GM23248 (cell line): ENCODE measurements around the gene SLCO6A1. TPM values are rescaled to one million over a fixed set of nuclear protein-coding genes. Genes with fewer than 3 reads are reported as not detected.

Experiments used
- DNase-seq: peaks from one replicate; pipeline ENCODE4 v3.0.0-alpha.2; 2015
- H2AFZ ChIP-seq: fragments of 200-600 bp; sonication (generic); 2 replicates; pipeline ENCODE4 v1.6.1; 2016; ENCODE audit warnings: antibody characterized with exemption
- H3F3A ChIP-seq: fragments of 200-600 bp; sonication (generic); 2 replicates; pipeline ENCODE4 v1.6.1; 2016; ENCODE audit warnings: mild to moderate bottlenecking, antibody characterized with exemption, mixed run types; ENCODE audit not compliant: insufficient read depth
- H3K27ac ChIP-seq: fragments of 200-600 bp; sonication (generic); 2 replicates; pipeline ENCODE4 v1.5.1; 2016; ENCODE audit warnings: mild to moderate bottlenecking
- H3K27me3 ChIP-seq: fragments of 200-600 bp; sonication (generic); replicated peaks from 2 replicates; pipeline ENCODE4 v1.6.1; 2016; ENCODE audit warnings: mild to moderate bottlenecking; ENCODE audit not compliant: insufficient read depth
- H3K36me3 ChIP-seq: fragments of 200-600 bp; sonication (generic); 2 replicates; pipeline ENCODE4 v1.6.1; 2016; ENCODE audit warnings: low read depth, mild to moderate bottlenecking
- H3K4me1 ChIP-seq: fragments of 200-600 bp; sonication (generic); 2 replicates; pipeline ENCODE4 v1.6.1; 2016; ENCODE audit warnings: mild to moderate bottlenecking; ENCODE audit not compliant: insufficient read depth
- H3K4me2 ChIP-seq: fragments of 200-600 bp; sonication (generic); one replicate; pipeline ENCODE4 v1.6.1; 2016; ENCODE audit warnings: mild to moderate bottlenecking; ENCODE audit not compliant: unreplicated experiment
- H3K4me3 ChIP-seq: fragments of 200-600 bp; sonication (generic); 2 replicates; pipeline ENCODE4 v1.5.1; 2016; ENCODE audit warnings: mild to moderate bottlenecking
- H3K79me2 ChIP-seq: fragments of 200-600 bp; sonication (generic); 2 replicates; pipeline ENCODE4 v1.6.1; 2016; ENCODE audit warnings: mild to moderate bottlenecking; ENCODE audit not compliant: insufficient read depth
- H3K9ac ChIP-seq: fragments of 200-600 bp; sonication (generic); 2 replicates; pipeline ENCODE4 v1.6.1; 2016; ENCODE audit warnings: mild to moderate bottlenecking
- H3K9me2 ChIP-seq: fragments of 200-600 bp; sonication (generic); 2 replicates; pipeline ENCODE4 v1.6.1; 2016; ENCODE audit warnings: mixed run types, mild to moderate bottlenecking, moderate library complexity; ENCODE audit not compliant: insufficient read depth
- H3K9me3 ChIP-seq: fragments of 200-600 bp; sonication (generic); one replicate; pipeline ENCODE4 v1.6.1; 2017; ENCODE audit warnings: low read depth
- H4K20me1 ChIP-seq: fragments of 200-600 bp; sonication (generic); 2 replicates; pipeline ENCODE4 v1.6.0; 2016; ENCODE audit not compliant: insufficient read depth
- EZH2 ChIP-seq: fragments of 200-600 bp; sonication (generic); IDR thresholded peaks from 2 replicates; pipeline ENCODE4 v1.6.1; 2018; ENCODE audit warnings: antibody characterized with exemption, mild to moderate bottlenecking; ENCODE audit not compliant: insufficient read depth, poor library complexity, severe bottlenecking
- EZH2phosphoT487 ChIP-seq: fragments of 200-600 bp; sonication (generic); IDR thresholded peaks from 2 replicates; pipeline ENCODE4 v1.6.1; 2018; ENCODE audit warnings: antibody characterized with exemption, moderate library complexity, mild to moderate bottlenecking, low read depth; ENCODE audit not compliant: insufficient read depth
- WGBS, 2 experiments: methylation state at CpG; one replicate each; pipeline ENCODE4 v1.1.6; 2015 to 2017; ENCODE audit warnings: low lambda C conversion rate in 2 of 2, low coverage in 1 of 2; ENCODE audit errors: missing lambda C conversion rate in 2 of 2; 5-methylcytosine and 5-hydroxymethylcytosine counted together
- in situ Hi-C: fragments of 300-500 bp; cut with MboI; formaldehyde crosslinking; loops from 2 replicates; pipeline ENCODE4 v1.15.0; 2020
- polyA plus RNA-seq: library from polyadenylated mRNA; unstranded; fragments of >200 nt; fragmentation: Nextera tagmentation; extraction: Ambion mirVana; gene quantifications from 2 replicates; pipeline ENCODE4 v1.2.1, GENCODE V29; 2016
- total RNA-seq: library from RNA; depleted of rRNA; stranded (reverse); fragments of >200 nt; shearing (Covaris generic); gene quantifications from 2 replicates; pipeline ENCODE4 v1.2.3, GENCODE V29; 2014

Gene SLCO6A1
- total and polyA plus RNA-seq, 2 experiments from 2014 or later: not detected

- no peak for TF ChIP-seq EZH2phosphoT487
- no peak for TF ChIP-seq EZH2
- Histone ChIP-seq H4K20me1 (no peaks in the 10 kb centered on the region), H3K9ac (no peak overlapping the region), H3F3A (no peaks in the 10 kb centered on the region), H3K36me3 (no peaks in the 10 kb centered on the region), H3K4me3 (no peak overlapping the region), H3K27ac (no peak overlapping the region), H3K4me2 (no peak overlapping the region), H3K9me3 (no peaks in the 10 kb centered on the region), H3K79me2 (no peaks in the 10 kb centered on the region), H3K4me1 (no peaks in the 10 kb centered on the region), H3K27me3 (no peaks in the 10 kb centered on the region), H2AFZ (no peak overlapping the region), H3K9me2 (no peaks in the 10 kb centered on the region)
- WGBS, 2 experiments: 7 to 9% methylated on average over 1 of the region's 1 CpG
- in situ Hi-C loops: no loop called here
- no peak for DNase-seq
Measured at GRCh38 chr5:102385365-102385764, 113.4 kb downstream of the SLCO6A1 start.

DNA sequence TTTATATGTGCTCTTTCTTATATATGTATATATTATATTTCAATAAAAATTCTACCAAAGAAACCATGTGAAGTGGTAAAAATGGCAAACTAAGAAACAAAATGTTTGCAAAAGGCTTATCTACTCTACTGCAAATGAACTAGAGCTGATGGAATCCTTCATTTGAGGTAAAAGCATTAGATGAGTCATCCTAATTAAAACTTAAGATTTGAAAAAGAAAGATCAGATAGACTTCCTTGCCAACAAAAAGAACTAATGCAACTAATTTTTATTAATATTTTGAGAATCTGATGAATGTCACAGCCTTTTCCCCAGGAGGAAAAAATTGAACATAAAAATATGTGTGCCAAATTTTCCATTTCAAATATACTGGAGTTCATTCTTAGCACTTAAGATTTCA is 118.6 kb downstream of the SLCO6A1 start:
- Histone ChIP-seq H3F3A (no peaks in the 10 kb centered on the region), H3K9me2 (no peaks in the 10 kb centered on the region), H3K4me2 (no peak overlapping the region), H3K27me3 (no peaks in the 10 kb centered on the region), H3K4me3 (no peak overlapping the region), H2AFZ (no peak overlapping the region), H3K36me3 (no peaks in the 10 kb centered on the region), H3K4me1 (no peaks in the 10 kb centered on the region), H3K9ac (no peak overlapping the region), H3K9me3 (no peaks in the 10 kb centered on the region), H3K79me2 (no peaks in the 10 kb centered on the region), H3K27ac (no peak overlapping the region), H4K20me1 (no peaks in the 10 kb centered on the region)
- no peak for DNase-seq
- in situ Hi-C loops: no loop called here
- TF ChIP-seq EZH2 (no peak), EZH2phosphoT487 (no peak)

GRCh38 chr5:102375876-102376275 is 122.9 kb downstream of the SLCO6A1 start:
- in situ Hi-C loops: no loop called here
- Histone ChIP-seq H2AFZ (no peak overlapping the region), H3K36me3 (no peaks in the 10 kb centered on the region), H3K27ac (no peak overlapping the region), H3K9me3 (no peaks in the 10 kb centered on the region), H3K4me2 (no peak overlapping the region), H3F3A (no peaks in the 10 kb centered on the region), H3K79me2 (no peaks in the 10 kb centered on the region), H3K4me1 (no peaks in the 10 kb centered on the region), H3K27me3 (no peaks in the 10 kb centered on the region), H3K9ac (no peak overlapping the region), H4K20me1 (no peaks in the 10 kb centered on the region), H3K4me3 (no peak overlapping the region), H3K9me2 (no peaks in the 10 kb centered on the region)
- TF ChIP-seq EZH2: no peak
- no peak for TF ChIP-seq EZH2phosphoT487
- DNase-seq: no peak
- WGBS, 2 experiments: 7 to 14% methylated on average over 2 of the region's 2 CpGs

GRCh38 chr5:102375272-102375671 is 123.5 kb downstream of the SLCO6A1 start:
- WGBS, 2 experiments: 0% methylated on average over 1 of the region's 1 CpG
- DNase-seq: peak; percentile 6

GRCh38 chr5:102368392-102368791 is 130.4 kb downstream of the SLCO6A1 start:
- no peak overlapping the region for H3K27ac ChIP-seq
- DNase-seq: no peak
- H3K79me2 ChIP-seq: no peaks in the 10 kb centered on the region
- no peaks in the 10 kb centered on the region for H3K36me3 ChIP-seq
- H4K20me1 ChIP-seq: no peaks in the 10 kb centered on the region
- H3K9me2 ChIP-seq: no peaks in the 10 kb centered on the region
- H3K4me3 ChIP-seq: no peak overlapping the region
- H3K4me2 ChIP-seq: no peak overlapping the region
- in situ Hi-C loops: no loop called here
- no peaks in the 10 kb centered on the region for H3K27me3 ChIP-seq
- no peak overlapping the region for H3K9ac ChIP-seq
- no peaks in the 10 kb centered on the region for H3K9me3 ChIP-seq
- no peaks in the 10 kb centered on the region for H3F3A ChIP-seq
- no peak for TF ChIP-seq EZH2phosphoT487
- TF ChIP-seq EZH2: no peak
- H2AFZ ChIP-seq: no peak overlapping the region
- no peaks in the 10 kb centered on the region for H3K4me1 ChIP-seq

More at GRCh38 chr5:102375272-102375671, 123.5 kb downstream of the SLCO6A1 start:
- Histone ChIP-seq H3K27me3 (no peaks in the 10 kb centered on the region), H3K36me3 (no peaks in the 10 kb centered on the region), H3K9ac (no peak overlapping the region), H3K79me2 (no peaks in the 10 kb centered on the region), H4K20me1 (no peaks in the 10 kb centered on the region), H3K4me1 (no peaks in the 10 kb centered on the region), H3F3A (no peaks in the 10 kb centered on the region), H3K4me2 (no peak overlapping the region), H2AFZ (no peak overlapping the region), H3K4me3 (no peak overlapping the region), H3K9me3 (no peaks in the 10 kb centered on the region), H3K9me2 (no peaks in the 10 kb centered on the region), H3K27ac (no peak overlapping the region)
- TF ChIP-seq EZH2 (no peak), EZH2phosphoT487 (no peak)
- in situ Hi-C loops: no loop called here
